ENCODE measurements around the gene SLC12A8.

- no peak for TF ChIP-seq CTCF (IDR thresholded peaks at IDR 0.05)
- TF ChIP-seq EZH2 (IDR thresholded peaks at IDR 0.05): no peak
- TF ChIP-seq EZH2phosphoT487 (IDR thresholded peaks at IDR 0.05): no peak
Observed at GRCh38 chr3:125112981-125113380, 99.6 kb downstream of the SLC12A8 start.
